ENCODE data around the gene CEPT1. TPM values are rescaled to one million over a fixed set of nuclear protein-coding genes. Genes with fewer than 3 reads are reported as not detected.
A peak's percentile ranks its signal among the peaks of the same experiment; 100 is the strongest.

The CEPT1 gene
- total RNA-seq, 1 donor: 59.2 TPM

GRCh38 chr1:111202366-111202706 lies 62.3 kb downstream of the CEPT1 start:
- no peak for DNase-seq (ENCODE audit: low read depth)
- TF ChIP-seq CTCF (IDR thresholded peaks at IDR 0.05; ENCODE audit: insufficient read depth, low read depth, low read length): no peak
- H3K4me3 ChIP-seq (ENCODE audit: low read depth, low read length): no peak overlapping the region

- no peak for DNase-seq (ENCODE audit: low read depth)
- no peak for TF ChIP-seq CTCF (IDR thresholded peaks at IDR 0.05; ENCODE audit: insufficient read depth, low read depth, low read length)
- H3K4me3 ChIP-seq (ENCODE audit: low read depth, low read length): peak overlapping the region; percentile 65
These were observed 62.9 kb downstream of the CEPT1 start for GRCh38 chr1:111202707-111203623.

DNA sequence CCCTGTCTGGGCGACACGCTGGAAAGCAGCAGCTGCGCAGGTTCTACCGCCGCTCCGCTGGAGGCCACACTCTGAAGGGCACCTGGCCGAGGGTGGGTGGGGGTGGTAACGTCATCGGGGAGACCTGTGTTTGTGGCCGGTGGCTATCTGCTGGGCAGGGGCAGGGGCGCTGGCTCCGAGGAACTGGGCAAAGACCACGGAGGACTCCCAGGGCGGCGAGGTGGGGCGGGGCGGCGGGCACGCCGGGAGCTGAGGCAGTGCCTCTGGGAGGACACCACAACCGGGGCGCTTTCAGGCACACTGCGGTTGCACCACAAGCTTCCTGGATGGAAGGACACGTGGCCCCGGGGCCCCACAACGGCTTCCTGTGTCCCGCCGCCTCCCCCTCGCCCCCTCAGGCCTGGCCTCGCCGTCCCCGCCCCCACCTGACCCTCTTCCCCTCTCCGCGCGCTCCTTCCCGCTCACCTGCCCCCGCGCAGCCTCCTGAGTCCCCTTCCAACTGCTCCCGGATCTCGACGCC lies 63.7 kb downstream of the CEPT1 start:
- DNase-seq (ENCODE audit: low read depth): peak; percentile 42
- H3K4me3 ChIP-seq (ENCODE audit: low read depth, low read length): peak overlapping the region; percentile 65
- TF ChIP-seq CTCF (IDR thresholded peaks at IDR 0.05; ENCODE audit: insufficient read depth, low read depth, low read length): no peak

- DNase-seq (ENCODE audit: low read depth): no peak
These were observed 64.4 kb downstream of the CEPT1 start for GRCh38 chr1:111204201-111204982.

GRCh38 chr1:111204983-111205713 lies 65.1 kb downstream of the CEPT1 start:
- H3K4me3 ChIP-seq (ENCODE audit: low read depth, low read length): no peak overlapping the region
- TF ChIP-seq CTCF (IDR thresholded peaks at IDR 0.05; ENCODE audit: insufficient read depth, low read depth, low read length): no peak
- DNase-seq (ENCODE audit: low read depth): no peak

More at GRCh38 chr1:111204201-111204982, 64.4 kb downstream of the CEPT1 start:
- TF ChIP-seq CTCF (IDR thresholded peaks at IDR 0.05; ENCODE audit: insufficient read depth, low read depth, low read length): no peak
- peak overlapping the region; percentile 65 for H3K4me3 ChIP-seq (ENCODE audit: low read depth, low read length)

DNA sequence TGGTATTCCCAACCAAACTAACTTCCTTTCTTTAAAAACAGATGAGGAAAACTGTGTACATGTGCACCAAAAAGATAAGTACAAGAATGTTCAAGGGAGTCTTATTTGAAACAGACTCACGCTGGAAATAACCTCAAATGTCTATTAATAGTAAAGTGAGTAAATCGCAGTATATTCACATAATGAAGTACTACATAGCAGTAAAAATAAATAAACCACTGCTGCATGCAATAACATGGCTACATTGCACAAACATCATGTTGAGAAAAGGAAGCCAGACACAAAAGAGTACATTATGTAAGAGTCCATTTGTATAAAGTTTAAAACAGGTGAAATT lies 65.7 kb downstream of the CEPT1 start:
- no peak overlapping the region for H3K4me3 ChIP-seq (ENCODE audit: low read depth, low read length)
- peak; percentile 22 for DNase-seq (ENCODE audit: low read depth)
- no peak for TF ChIP-seq CTCF (IDR thresholded peaks at IDR 0.05; ENCODE audit: insufficient read depth, low read depth, low read length)
